IPS-NIHi7 (cell line): ENCODE results near the gene LRRC57.

ENCODE experiments used
- DNase-seq: peaks from one replicate; pipeline ENCODE4 v3.0.0; 2012; ENCODE audit warnings: mixed read lengths; ENCODE audit errors: extremely low spot score

The LRRC57 gene

DNA sequence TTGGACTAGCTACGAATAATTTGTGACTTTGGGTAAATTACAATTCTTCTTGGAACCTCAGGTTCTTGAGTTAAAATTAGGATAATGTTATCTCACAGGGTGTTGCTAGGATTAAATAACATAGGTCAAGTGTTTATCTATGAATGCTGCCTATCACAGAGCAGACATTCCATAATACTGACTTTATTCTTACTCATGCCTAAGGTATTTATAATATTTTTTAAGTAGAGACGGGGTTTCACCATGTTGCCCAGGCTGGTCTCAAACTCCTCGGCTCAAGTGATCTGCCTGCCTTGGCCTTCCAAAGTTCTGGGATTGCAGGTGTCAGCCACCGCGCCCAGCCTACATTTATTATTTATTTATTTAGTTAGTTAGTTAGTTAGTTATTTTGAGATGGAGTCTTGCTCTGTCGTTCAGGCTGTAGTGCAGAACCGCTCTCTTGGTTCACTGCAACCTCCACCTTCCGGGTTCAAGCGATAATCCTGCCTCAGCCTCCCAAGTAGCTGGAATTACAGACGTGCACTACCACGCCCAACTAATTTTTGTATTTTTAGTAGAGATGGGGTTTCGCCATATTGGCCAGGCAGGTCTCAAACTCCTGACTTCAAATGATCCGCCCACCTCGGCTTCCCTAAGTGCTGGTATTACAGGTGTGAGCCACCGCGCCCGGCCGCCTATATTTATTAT, 56.9 kb downstream of the LRRC57 start:
- DNase-seq = no peak

DNA sequence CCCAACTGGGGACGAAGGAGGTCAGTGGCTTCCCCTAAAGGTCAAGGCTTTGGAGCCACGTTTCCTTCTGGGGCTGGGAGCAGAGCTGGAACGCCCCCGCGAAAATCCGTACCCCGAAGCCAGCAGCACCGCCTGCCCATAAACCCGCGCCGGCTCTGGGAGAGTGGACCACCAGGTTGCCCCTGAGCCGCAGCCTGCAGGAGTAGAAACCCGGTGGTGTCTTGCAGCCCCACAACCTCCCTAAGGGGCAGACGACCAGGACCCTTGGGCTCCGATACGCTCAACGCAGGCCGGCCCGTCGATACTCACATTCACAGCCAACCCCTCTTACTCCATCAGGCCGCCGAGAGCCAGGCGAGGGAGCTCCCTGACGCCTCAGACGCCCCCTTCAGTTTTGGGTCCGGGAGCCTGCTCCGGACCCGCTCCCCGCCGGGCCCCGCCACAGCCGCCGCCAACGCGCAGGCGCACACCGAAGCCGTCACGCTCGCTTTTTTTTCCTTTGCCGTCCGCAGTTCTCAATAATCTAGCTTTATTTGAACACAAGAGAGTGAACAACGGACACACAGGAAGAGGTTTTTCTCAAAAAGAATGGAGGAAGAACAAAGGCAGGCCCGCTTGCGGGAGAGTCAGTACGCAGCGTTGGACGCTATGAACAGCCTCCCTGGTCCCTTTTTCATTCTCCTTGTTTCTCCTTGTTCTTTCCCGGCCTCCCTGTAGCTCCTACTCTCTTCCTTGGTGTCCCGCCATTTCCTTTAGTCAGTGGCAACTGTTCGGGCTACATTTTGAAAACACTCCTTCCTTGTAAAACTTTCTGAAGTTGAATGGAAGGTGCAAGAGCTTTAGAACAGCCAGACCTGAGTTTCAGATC, 57.7 kb downstream of the LRRC57 start, which contains the start of gene ZNF106:
ZNF106 (minus strand) TSS at position 471 of the 868 bp plus-strand sequence. CDS start 18,852 bp downstream, outside the sequence.
- DNase-seq = peak; percentile 96

DNA sequence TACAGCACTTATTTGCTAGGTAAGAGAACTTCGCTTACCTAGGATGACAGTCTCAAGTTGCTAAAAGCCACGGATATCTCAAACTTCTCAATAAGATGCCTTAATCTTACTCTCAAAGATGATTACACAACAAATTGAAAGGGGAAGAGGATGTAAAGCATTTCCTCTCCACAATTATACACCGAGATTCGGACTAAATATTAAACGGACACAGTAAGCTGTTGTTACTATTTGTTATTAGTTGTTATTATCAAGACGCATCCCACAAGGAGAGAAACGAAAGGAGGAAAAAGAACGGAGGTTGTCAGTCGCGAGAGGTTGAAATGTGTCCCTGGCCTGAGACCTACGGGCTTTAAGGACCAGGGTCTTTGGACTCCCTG, 58.3 kb downstream of the LRRC57 start:
- DNase-seq = no peak
